RCC 7860 (cell line): ENCODE measurements around the gene TM4SF1.

Source experiments
- DNase-seq: peaks from one replicate; pipeline ENCODE4 v3.0.0-alpha.2; 2015; ENCODE audit warnings: low spot score
- FAIRE-seq: peaks from 2 replicates; lab custom pipeline; 2012; peaks lifted over from hg19 to GRCh38; lab: Jason Lieb, UNC

The TM4SF1 gene

GRCh38 chr3:149376718-149377407 lies 586 bp downstream of the TM4SF1 start:
- no peak for FAIRE-seq

GRCh38 chr3:149375501-149376196 lies 1.8 kb downstream of the TM4SF1 start:
- FAIRE-seq = peak; percentile 60
- peak; percentile 76 for DNase-seq

More at GRCh38 chr3:149376718-149377407, 586 bp downstream of the TM4SF1 start:
- peak; percentile 26 for DNase-seq

GRCh38 chr3:149374793-149375500 lies 2.5 kb downstream of the TM4SF1 start:
- FAIRE-seq = no peak
- no peak for DNase-seq

- DNase-seq (no peak), FAIRE-seq (no peak)
These were observed 3.1 kb downstream of the TM4SF1 start for GRCh38 chr3:149374391-149374790.

GRCh38 chr3:149373235-149374125 lies 4.0 kb downstream of the TM4SF1 start:
- FAIRE-seq = no peak
- no peak for DNase-seq

- FAIRE-seq (no peak), DNase-seq (no peak)
These were observed 5.7 kb downstream of the TM4SF1 start for GRCh38 chr3:149371723-149372114.

GRCh38 chr3:149371001-149371722 lies 6.3 kb downstream of the TM4SF1 start:
- FAIRE-seq (no peak), DNase-seq (no peak)

- no peak for DNase-seq
- FAIRE-seq = no peak
These were observed 7.2 kb downstream of the TM4SF1 start for GRCh38 chr3:149369991-149370866.

GRCh38 chr3:149368674-149369497 lies 8.6 kb downstream of the TM4SF1 start:
- DNase-seq = no peak
- no peak for FAIRE-seq

- no peak for FAIRE-seq
These were observed 9.2 kb downstream of the TM4SF1 start for GRCh38 chr3:149368201-149368673.

GRCh38 chr3:149366941-149367840 lies 10.3 kb downstream of the TM4SF1 start:
- peak; percentile 80 for FAIRE-seq
- peak; percentile 83 for DNase-seq

More at GRCh38 chr3:149368201-149368673, 9.2 kb downstream of the TM4SF1 start:
- DNase-seq = no peak

- FAIRE-seq (no peak), DNase-seq (no peak)
These were observed 11.4 kb downstream of the TM4SF1 start for GRCh38 chr3:149366031-149366430.

- FAIRE-seq (no peak), DNase-seq (no peak)
These were observed 12.8 kb downstream of the TM4SF1 start for GRCh38 chr3:149364624-149365023.

- DNase-seq = peak; percentile 12
- no peak for FAIRE-seq
These were observed 14.4 kb downstream of the TM4SF1 start for GRCh38 chr3:149363053-149363452.

- FAIRE-seq (no peak), DNase-seq (no peak)
These were observed 15.1 kb downstream of the TM4SF1 start for GRCh38 chr3:149362366-149362765.

GRCh38 chr3:149356630-149357029 lies 20.8 kb downstream of the TM4SF1 start:
- FAIRE-seq = no peak
- DNase-seq = no peak

- FAIRE-seq = no peak
- no peak for DNase-seq
These were observed 21.3 kb downstream of the TM4SF1 start for GRCh38 chr3:149356044-149356592.
